H1 (cell line): ENCODE data around the gene GRAMD2A. TPM values are rescaled to one million over a fixed set of nuclear protein-coding genes. Genes with fewer than 3 reads are reported as not detected.

Source experiments
- CTCF ChIA-PET: fragments of 300-600 bp; sonication (Branson Sonifier 250); formaldehyde crosslinking; loops from one replicate; lab custom pipeline; 2021; ENCODE audit not compliant: partially characterized antibody; lab: Charles Lee
- POLR2A ChIA-PET: fragments of 300-600 bp; sonication (Branson Sonifier 250); formaldehyde crosslinking; loops from one replicate; lab custom pipeline; 2021; ENCODE audit warnings: inconsistent platforms; ENCODE audit not compliant: partially characterized antibody; lab: Charles Lee
- DNase-seq, 2 experiments: peaks; one replicate each; pipeline versions ENCODE4 v3.0.0 to v3.0.0-alpha.2; 2010 to 2022; ENCODE audit warnings: low spot score in 2 of 2, low read depth in 1 of 2, mixed read lengths in 1 of 2
- FAIRE-seq: peaks from 2 replicates; lab custom pipeline; 2011; peaks lifted over from hg19 to GRCh38; lab: Jason Lieb, UNC
- H2AFZ ChIP-seq: 2 replicates; pipeline ENCODE4 v1.8.1; 2012; ENCODE audit warnings: low read length, inconsistent platforms
- H2AK5ac ChIP-seq: 2 replicates; pipeline ENCODE4 v1.6.1; 2013; ENCODE audit warnings: low read depth, low read length
- H2BK120ac ChIP-seq: replicated peaks from 2 replicates; pipeline ENCODE3; 2013; ENCODE audit warnings: low read depth, low read length, inconsistent platforms
- H2BK12ac ChIP-seq: 2 replicates; pipeline ENCODE4 v1.6.1; 2013; ENCODE audit warnings: low read depth, low read length
- H2BK15ac ChIP-seq: 2 replicates; pipeline ENCODE4 v1.6.1; 2013; ENCODE audit warnings: low read length
- H2BK20ac ChIP-seq: 2 replicates; pipeline ENCODE4 v1.6.1; 2013; ENCODE audit warnings: low read length
- H2BK5ac ChIP-seq: 2 replicates; pipeline ENCODE4 v1.6.1; 2013; ENCODE audit warnings: low read depth, low read length
- H3K14ac ChIP-seq: 2 replicates; pipeline ENCODE4 v1.6.1; 2013; ENCODE audit warnings: inconsistent platforms; ENCODE audit not compliant: insufficient read length
- H3K18ac ChIP-seq: 2 replicates; pipeline ENCODE4 v1.6.1; 2013; ENCODE audit warnings: low read length; ENCODE audit errors: extremely low read depth
- H3K23ac ChIP-seq: 2 replicates; pipeline ENCODE4 v1.6.1; 2013; ENCODE audit warnings: inconsistent platforms; ENCODE audit not compliant: insufficient read length
- H3K23me2 ChIP-seq: 2 replicates; pipeline ENCODE4 v1.6.1; 2013; ENCODE audit warnings: low read depth, low read length
- H3K27ac ChIP-seq: 2 replicates; pipeline ENCODE4 v1.6.1; 2011; ENCODE audit warnings: low read depth, low read length, inconsistent platforms
- H3K27me3 ChIP-seq, 4 experiments: replicated peaks in 1 of 4; 1 replicate in 1 of 4; 2 replicates in 3 of 4; pipeline versions ENCODE4 v1.6.1 to v1.8.1; 2011 to 2013; ENCODE audit warnings: low read length in 3 of 4, mild to moderate bottlenecking in 3 of 4, inconsistent platforms in 2 of 4, mixed read lengths in 2 of 4, moderate library complexity in 1 of 4; ENCODE audit not compliant: control insufficient read depth in 3 of 4, insufficient read depth in 3 of 4; ENCODE audit errors: extremely low read depth in 1 of 4
- H3K36me3 ChIP-seq, 4 experiments: 2 replicates each; pipeline versions ENCODE4 v1.6.1 to v1.8.1; 2011 to 2013; ENCODE audit warnings: mild to moderate bottlenecking in 4 of 4, low read length in 3 of 4, moderate library complexity in 2 of 4, control low read depth in 1 of 4, inconsistent platforms in 1 of 4; ENCODE audit not compliant: insufficient read depth in 4 of 4, control insufficient read depth in 2 of 4
- H3K4ac ChIP-seq: replicated peaks from 2 replicates; pipeline ENCODE3; 2013; ENCODE audit warnings: low read length, low read depth, mixed read lengths, inconsistent platforms; ENCODE audit not compliant: insufficient read length
- H3K4me1 ChIP-seq, 4 experiments: replicated peaks in 1 of 4; 1 replicate in 1 of 4; 2 replicates in 3 of 4; pipeline versions ENCODE4 v1.6.1 to v1.8.1; 2011 to 2013; ENCODE audit warnings: low read length in 3 of 4, inconsistent platforms in 2 of 4, mixed read lengths in 1 of 4; ENCODE audit not compliant: insufficient read depth in 4 of 4, control insufficient read depth in 3 of 4
- H3K4me2 ChIP-seq, 2 experiments: 2 replicates each; pipeline versions ENCODE4 v1.6.1 to v1.8.1; 2011 to 2013; ENCODE audit warnings: low read depth in 2 of 2, low read length in 2 of 2, control low read depth in 1 of 2, inconsistent platforms in 1 of 2, mild to moderate bottlenecking in 1 of 2; ENCODE audit not compliant: insufficient read depth in 1 of 2
- H3K4me3 ChIP-seq, 4 experiments: fragments of 200-600, 300-600 bp in 1 of 4; sonication (generic), shearing (Covaris generic), sonication (Bioruptor Twin) in 1 of 4; 2 replicates each; pipeline versions ENCODE4 v1.5.1 to v1.8.1; 2011 to 2016; ENCODE audit warnings: low read length in 4 of 4, low read depth in 3 of 4, control low read depth in 2 of 4, inconsistent platforms in 2 of 4, mild to moderate bottlenecking in 2 of 4, mixed read lengths in 1 of 4, moderate library complexity in 1 of 4; ENCODE audit not compliant: insufficient read depth in 2 of 4; ENCODE audit errors: extremely low read depth in 1 of 4
- H3K56ac ChIP-seq: replicated peaks from 2 replicates; pipeline ENCODE3; 2013; ENCODE audit warnings: low read depth, mild to moderate bottlenecking, mixed read lengths, low read length, inconsistent platforms; ENCODE audit not compliant: insufficient read length
- H3K79me1 ChIP-seq: 2 replicates; pipeline ENCODE4 v1.6.1; 2013; ENCODE audit warnings: low read depth, low read length, control low read depth
- H3K79me2 ChIP-seq, 2 experiments: 2 replicates each; pipeline versions ENCODE4 v1.6.1 to v1.8.1; 2012 to 2013; ENCODE audit warnings: low read length in 2 of 2, mild to moderate bottlenecking in 2 of 2, inconsistent platforms in 1 of 2; ENCODE audit not compliant: insufficient read depth in 2 of 2, control insufficient read depth in 1 of 2
- H3K9ac ChIP-seq, 4 experiments: replicated peaks in 1 of 4; 1 replicate in 1 of 4; 2 replicates in 3 of 4; pipeline versions ENCODE4 v1.6.1 to v1.8.1; 2011 to 2013; ENCODE audit warnings: low read depth in 3 of 4, low read length in 3 of 4, control low read depth in 2 of 4, mild to moderate bottlenecking in 2 of 4, moderate library complexity in 2 of 4, inconsistent platforms in 1 of 4; ENCODE audit errors: extremely low read depth in 1 of 4
- H3K9me3 ChIP-seq, 2 experiments: 2 replicates each; pipeline versions ENCODE4 v1.6.1 to v1.8.1; 2012 to 2013; ENCODE audit warnings: mild to moderate bottlenecking in 2 of 2, moderate library complexity in 2 of 2, control low read depth in 1 of 2, inconsistent platforms in 1 of 2, low read depth in 1 of 2, low read length in 1 of 2, mixed read lengths in 1 of 2; ENCODE audit not compliant: insufficient read depth in 2 of 2
- H4K20me1 ChIP-seq, 2 experiments: replicated peaks in 1 of 2; 2 replicates each; pipeline versions ENCODE3 to v1.8.1; 2011 to 2013; ENCODE audit warnings: inconsistent platforms in 2 of 2, low read length in 2 of 2, mild to moderate bottlenecking in 1 of 2; ENCODE audit not compliant: insufficient read depth in 2 of 2, control insufficient read depth in 1 of 2
- H4K5ac ChIP-seq: 2 replicates; pipeline ENCODE4 v1.6.1; 2013; ENCODE audit warnings: low read length, low read depth, mixed read lengths, inconsistent platforms; ENCODE audit not compliant: insufficient read length
- H4K8ac ChIP-seq: 2 replicates; pipeline ENCODE4 v1.8.0; 2013; ENCODE audit warnings: mild to moderate bottlenecking, moderate library complexity, low read length, inconsistent platforms; ENCODE audit not compliant: insufficient read depth; ENCODE audit errors: extremely low read depth
- H4K91ac ChIP-seq: replicated peaks from 2 replicates; pipeline ENCODE3; 2013; ENCODE audit warnings: low read length, mixed read lengths, inconsistent platforms; ENCODE audit not compliant: insufficient read length
- ASH2L ChIP-seq: fragments of 200-600, 300-600 bp; sonication (generic); IDR thresholded peaks from one replicate; pipeline ENCODE4 v1.7.1; 2017; ENCODE audit warnings: low read length
- GABPA ChIP-seq: IDR thresholded peaks from 2 replicates; pipeline ENCODE4 v1.6.1; 2011; ENCODE audit warnings: mild to moderate bottlenecking, low read length, moderate library complexity, borderline replicate concordance; ENCODE audit not compliant: insufficient read depth
- KDM4A ChIP-seq: IDR thresholded peaks from one replicate; pipeline ENCODE4 v1.7.1; 2012; ENCODE audit warnings: low read depth, mild to moderate bottlenecking, moderate library complexity, low read length, inconsistent platforms; ENCODE audit not compliant: severe bottlenecking
- RAD21 ChIP-seq, 2 experiments: IDR thresholded peaks in 1 of 2; conservative IDR thresholded peaks in 1 of 2; 2 replicates each; pipeline ENCODE4 v1.6.1; 2011; ENCODE audit warnings: low read depth in 2 of 2, low read length in 2 of 2, improper control_type of control experiment in 1 of 2, inconsistent platforms in 1 of 2, mild to moderate bottlenecking in 1 of 2, moderate library complexity in 1 of 2
- SP1 ChIP-seq: IDR thresholded peaks from 2 replicates; pipeline ENCODE4 v1.6.1; 2011; ENCODE audit warnings: low read depth, low read length
- SP2 ChIP-seq: IDR thresholded peaks from 2 replicates; pipeline ENCODE4 v1.6.1; 2012; ENCODE audit warnings: mild to moderate bottlenecking, low read length, inconsistent platforms
- WGBS, 2 experiments: shearing (Covaris generic) in 1 of 2; methylation state at CpG; one replicate each; pipeline versions ENCODE4 v1.1.6 to v1.1.7; 2013 to 2015; ENCODE audit warnings: low lambda C conversion rate in 2 of 2, mixed read lengths in 2 of 2, inconsistent platforms in 1 of 2, low coverage in 1 of 2, missing lambda C conversion rate in 1 of 2; ENCODE audit not compliant: insufficient replicate concordance in 2 of 2, insufficient coverage in 1 of 2, insufficient read length in 1 of 2; ENCODE audit errors: extremely low coverage in 1 of 2, missing lambda C conversion rate in 1 of 2; 5-methylcytosine and 5-hydroxymethylcytosine counted together
- polyA plus RNA-seq, 7 experiments: library from polyadenylated mRNA; depleted of rRNA in 3 of 7; stranded (reverse) in 5 of 7; unstranded in 2 of 7; fragments of >200 nt in 5 of 7; fragments of 200-250 nt in 2 of 7; gene quantifications; 1 replicate in 5 of 7; 2 replicates in 1 of 7; 4 replicates in 1 of 7; pipeline versions ENCODE4 v1.2.1 to v1.2.3, GENCODE V29; 2011 to 2013; ENCODE audit warnings: missing spikeins in 2 of 7, mixed read lengths in 2 of 7
- total RNA-seq: library from RNA; stranded (reverse); fragmentation: NEBNext Ultra II Directional; extraction: Animal tissue kit (Norgen Biotek cat#: 25700); gene quantifications from 2 replicates; pipeline ENCODE4 v1.2.1, GENCODE V29; 2021
- TF ChIP-seq, protein P1 (sequence below), 3 experiments: IDR thresholded peaks; 1 replicate in 2 of 3; 2 replicates in 1 of 3; pipeline versions ENCODE4 v1.5.1 to v1.6.1; 2011; ENCODE audit warnings: low read length in 3 of 3, mild to moderate bottlenecking in 3 of 3, inconsistent platforms in 2 of 3, low read depth in 1 of 3, moderate library complexity in 1 of 3; ENCODE audit not compliant: insufficient read depth in 1 of 3; ENCODE audit errors: control extremely low read depth in 1 of 3

GRAMD2A gene
- total and polyA plus RNA-seq, 2 of the 8 experiments (the other 6 are each of a cell fraction or from before 2014, with no cell fraction given): 0.57 to 1.5 TPM

DNA sequence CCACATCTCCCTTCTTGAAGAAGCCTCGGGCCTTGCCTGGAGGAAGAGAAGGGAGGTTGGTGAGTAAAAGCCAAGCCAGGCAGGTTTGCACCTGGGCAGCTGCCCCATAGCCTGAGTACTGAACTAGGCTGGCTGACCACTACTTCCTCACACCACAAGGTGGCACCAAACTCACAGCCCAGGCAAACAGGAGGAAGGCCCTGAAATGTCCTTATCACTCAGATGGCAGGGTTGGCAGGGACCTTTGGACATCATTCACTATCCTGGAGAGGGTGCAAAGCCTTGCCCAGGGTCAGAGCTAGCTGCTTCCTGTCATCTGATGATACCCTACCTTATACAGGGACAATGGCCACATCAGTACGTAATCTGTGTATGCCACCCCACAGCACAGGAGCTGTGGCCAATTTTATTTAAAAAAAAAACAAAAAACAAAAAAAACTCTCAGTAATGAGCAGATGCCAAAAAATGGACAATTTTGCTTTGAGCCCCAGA lies 2.2 kb upstream of the GRAMD2A start:
- Histone ChIP-seq H3K36me3 (peaks cover 37 to 59% (median 55%) of the 10 kb centered on the region in 4 experiments), H4K5ac (no peak overlapping the region), H2AFZ (no peak overlapping the region), H3K27ac (no peak overlapping the region), H3K23ac (no peak overlapping the region), H3K4me3 (no peak overlapping the region), H3K4me1 (peaks cover 0 to 8% (median 4%) of the 10 kb centered on the region in 4 experiments; a peak in 5 of 7 replicates), H2BK120ac (no peak overlapping the region), H3K9ac (no peak overlapping the region), H2BK15ac (no peak overlapping the region), H2AK5ac (no peak overlapping the region), H3K18ac (no peak overlapping the region), H3K79me2 (no peaks in the 10 kb centered on the region; a peak in 1 of 4 replicates), H2BK5ac (no peak overlapping the region), H2BK20ac (no peak overlapping the region), H2BK12ac (no peak overlapping the region), H3K4ac (no peak overlapping the region), H3K27me3 (peaks cover 7 to 21% (median 17%) of the 10 kb centered on the region in 4 experiments; a peak in 6 of 7 replicates), H3K56ac (no peak overlapping the region), H4K8ac (no peak overlapping the region), H4K91ac (no peak overlapping the region), H3K23me2 (peaks cover 9% of the 10 kb centered on the region)
- CTCF ChIA-PET: interaction anchor here (0.6 to 4.3 kb wide), 18 partner anchors 10 to 562 kb away, joined by 3 to 32 read pairs (median 4); partner anchors contain the start of gene PKM
- peak in 1 of 2 experiments; percentile 86 for DNase-seq
- TF ChIP-seq GABPA (no peak), ASH2L (no peak), RAD21 (IDR thresholded peaks at IDR 0.05 in 1 of 2, conservative IDR thresholded peaks at IDR 0.05 in 1 of 2; ENCODE audit: low read depth in 2 of 2, low read length in 2 of 2) (peak; percentile 87), KDM4A (no peak), SP2 (no peak), SP1 (no peak)
- TF ChIP-seq, protein P1, sequence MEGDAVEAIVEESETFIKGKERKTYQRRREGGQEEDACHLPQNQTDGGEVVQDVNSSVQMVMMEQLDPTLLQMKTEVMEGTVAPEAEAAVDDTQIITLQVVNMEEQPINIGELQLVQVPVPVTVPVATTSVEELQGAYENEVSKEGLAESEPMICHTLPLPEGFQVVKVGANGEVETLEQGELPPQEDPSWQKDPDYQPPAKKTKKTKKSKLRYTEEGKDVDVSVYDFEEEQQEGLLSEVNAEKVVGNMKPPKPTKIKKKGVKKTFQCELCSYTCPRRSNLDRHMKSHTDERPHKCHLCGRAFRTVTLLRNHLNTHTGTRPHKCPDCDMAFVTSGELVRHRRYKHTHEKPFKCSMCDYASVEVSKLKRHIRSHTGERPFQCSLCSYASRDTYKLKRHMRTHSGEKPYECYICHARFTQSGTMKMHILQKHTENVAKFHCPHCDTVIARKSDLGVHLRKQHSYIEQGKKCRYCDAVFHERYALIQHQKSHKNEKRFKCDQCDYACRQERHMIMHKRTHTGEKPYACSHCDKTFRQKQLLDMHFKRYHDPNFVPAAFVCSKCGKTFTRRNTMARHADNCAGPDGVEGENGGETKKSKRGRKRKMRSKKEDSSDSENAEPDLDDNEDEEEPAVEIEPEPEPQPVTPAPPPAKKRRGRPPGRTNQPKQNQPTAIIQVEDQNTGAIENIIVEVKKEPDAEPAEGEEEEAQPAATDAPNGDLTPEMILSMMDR (IDR thresholded peaks at IDR 0.05; ENCODE audit: control extremely low read depth in 1 of 3, insufficient read depth in 1 of 3, low read depth in 1 of 3, low read length in 3 of 3): peak; percentile 85 to 96 (median 94)
- TF ChIP-seq, all 59 proteins: peak for 2
- Histone ChIP-seq H4K20me1 (peaks cover 21 to 30% of the 10 kb centered on the region in 2 experiments), H3K4me2 (no peak overlapping the region), H3K9me3 (no peaks in the 10 kb centered on the region), H3K14ac (no peak overlapping the region), H3K79me1 (no peaks in the 10 kb centered on the region)
- WGBS, 2 experiments: 93% methylated on average over 1 of the region's 2 CpGs; no CpG with 5 or more reads in 1 of the 2 experiments
- FAIRE-seq: peak; percentile 82
- POLR2A ChIA-PET: interaction anchor here (3.6 to 4.4 kb wide), 2 partner anchors 28 to 31 kb away, joined by 21 to 33 read pairs; partner anchors contain the start of gene PKM
